ENCODE results near the gene CEP120.
"Not testable (repeated sequence)": the region's sequence is repeated elsewhere in the genome, so short reads cannot be mapped to it uniquely, and the experiment has no call there.

CEP120 gene

DNA sequence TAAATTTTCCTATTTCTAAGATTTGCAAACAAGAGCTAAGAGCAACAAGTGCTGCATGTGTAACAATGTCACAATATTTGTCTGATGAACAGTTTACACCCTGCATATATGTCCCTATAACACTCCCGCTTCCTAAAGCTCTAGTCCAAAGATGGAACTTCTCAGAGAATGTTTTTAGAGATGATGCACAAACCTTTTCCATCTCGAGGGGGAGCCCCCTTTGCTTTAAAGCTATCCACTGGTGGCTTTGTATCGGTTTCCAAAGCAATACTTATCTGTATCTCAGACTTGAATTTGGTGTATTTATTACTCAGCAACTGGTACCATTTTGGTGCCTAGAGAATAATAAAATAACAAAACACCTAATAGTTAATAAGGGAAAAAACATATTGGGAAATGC lies 11.0 kb downstream of the CEP120 start:
- no peak for DNase-seq (ENCODE audit: low read depth, low spot score)
- Histone ChIP-seq H3K27me3 (ENCODE audit: insufficient read depth, insufficient read length) (no peaks in the 10 kb centered on the region), H3K4me3 (ENCODE audit: insufficient read length, low read depth) (no peak overlapping the region), H3K9ac (ENCODE audit: insufficient read length, low read depth) (no peak overlapping the region), H3K4me1 (ENCODE audit: insufficient read depth, insufficient read length) (no peaks in the 10 kb centered on the region), H3K9me3 (ENCODE audit: insufficient read depth, low read length) (no peaks in the 10 kb centered on the region), H3K36me3 (ENCODE audit: insufficient read depth, insufficient read length, low read length) (peaks cover 29% of the 10 kb centered on the region)
- TF ChIP-seq SUZ12 (IDR thresholded peaks at IDR 0.05; ENCODE audit: extremely low read depth, insufficient read depth, insufficient read length) (no peak), ZNF274 (IDR thresholded peaks at IDR 0.05; ENCODE audit: low read depth, low read length) (no peak), YY1 (IDR thresholded peaks at IDR 0.05; ENCODE audit: insufficient read depth, insufficient read length) (no peak)

- H3K36me3 ChIP-seq (ENCODE audit: insufficient read depth, insufficient read length, low read length), result peaks cover 51% of the 10 kb centered on the region
- not testable (repeated sequence) for H3K27me3 ChIP-seq (ENCODE audit: insufficient read depth, insufficient read length); H3K9ac ChIP-seq (ENCODE audit: insufficient read length, low read depth); DNase-seq (ENCODE audit: low read depth, low spot score); H3K4me3 ChIP-seq (ENCODE audit: insufficient read length, low read depth); H3K9me3 ChIP-seq (ENCODE audit: insufficient read depth, low read length); H3K4me1 ChIP-seq (ENCODE audit: insufficient read depth, insufficient read length)
Observed at GRCh38 chr5:123401999-123402398, 21.2 kb downstream of the CEP120 start.

GRCh38 chr5:123401320-123401719 lies 21.9 kb downstream of the CEP120 start:
- H3K9ac ChIP-seq (ENCODE audit: insufficient read length, low read depth), result no peak overlapping the region
- no peak for DNase-seq (ENCODE audit: low read depth, low spot score)
- H3K4me1 ChIP-seq (ENCODE audit: insufficient read depth, insufficient read length), result no peaks in the 10 kb centered on the region
- H3K9me3 ChIP-seq (ENCODE audit: insufficient read depth, low read length), result no peaks in the 10 kb centered on the region
- H3K4me3 ChIP-seq (ENCODE audit: insufficient read length, low read depth), result no peak overlapping the region
- H3K36me3 ChIP-seq (ENCODE audit: insufficient read depth, insufficient read length, low read length), result peaks cover 54% of the 10 kb centered on the region
- no peaks in the 10 kb centered on the region for H3K27me3 ChIP-seq (ENCODE audit: insufficient read depth, insufficient read length)
- TF ChIP-seq ZNF274 (IDR thresholded peaks at IDR 0.05; ENCODE audit: low read depth, low read length) (no peak), YY1 (IDR thresholded peaks at IDR 0.05; ENCODE audit: insufficient read depth, insufficient read length) (no peak), SUZ12 (IDR thresholded peaks at IDR 0.05; ENCODE audit: extremely low read depth, insufficient read depth, insufficient read length) (no peak)

DNA sequence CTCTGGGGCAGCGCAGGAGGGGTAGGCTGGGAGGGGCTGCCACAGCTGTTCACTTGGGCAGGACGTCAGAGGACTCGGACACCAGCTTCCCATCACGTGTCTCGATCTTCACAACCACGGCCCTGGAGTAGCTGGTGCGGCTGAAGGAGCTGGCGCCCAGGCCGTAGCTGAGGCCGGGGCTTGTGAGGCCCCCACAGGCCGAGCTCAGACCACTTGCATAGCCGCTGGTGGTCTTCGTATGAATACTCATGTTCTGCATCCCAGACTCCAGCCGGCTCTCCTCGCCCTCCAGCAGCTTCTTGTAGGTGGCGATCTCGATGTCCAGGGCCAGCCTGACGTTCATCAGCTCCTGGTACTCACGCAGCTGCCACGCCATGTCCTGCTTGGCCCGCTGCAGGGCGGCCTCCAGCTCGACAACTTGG lies 22.3 kb downstream of the CEP120 start:
- not testable (repeated sequence) for H3K4me3 ChIP-seq (ENCODE audit: insufficient read length, low read depth); H3K9me3 ChIP-seq (ENCODE audit: insufficient read depth, low read length); H3K4me1 ChIP-seq (ENCODE audit: insufficient read depth, insufficient read length); DNase-seq (ENCODE audit: low read depth, low spot score); H3K9ac ChIP-seq (ENCODE audit: insufficient read length, low read depth); H3K27me3 ChIP-seq (ENCODE audit: insufficient read depth, insufficient read length)
- peaks cover 58% of the 10 kb centered on the region for H3K36me3 ChIP-seq (ENCODE audit: insufficient read depth, insufficient read length, low read length)

DNA sequence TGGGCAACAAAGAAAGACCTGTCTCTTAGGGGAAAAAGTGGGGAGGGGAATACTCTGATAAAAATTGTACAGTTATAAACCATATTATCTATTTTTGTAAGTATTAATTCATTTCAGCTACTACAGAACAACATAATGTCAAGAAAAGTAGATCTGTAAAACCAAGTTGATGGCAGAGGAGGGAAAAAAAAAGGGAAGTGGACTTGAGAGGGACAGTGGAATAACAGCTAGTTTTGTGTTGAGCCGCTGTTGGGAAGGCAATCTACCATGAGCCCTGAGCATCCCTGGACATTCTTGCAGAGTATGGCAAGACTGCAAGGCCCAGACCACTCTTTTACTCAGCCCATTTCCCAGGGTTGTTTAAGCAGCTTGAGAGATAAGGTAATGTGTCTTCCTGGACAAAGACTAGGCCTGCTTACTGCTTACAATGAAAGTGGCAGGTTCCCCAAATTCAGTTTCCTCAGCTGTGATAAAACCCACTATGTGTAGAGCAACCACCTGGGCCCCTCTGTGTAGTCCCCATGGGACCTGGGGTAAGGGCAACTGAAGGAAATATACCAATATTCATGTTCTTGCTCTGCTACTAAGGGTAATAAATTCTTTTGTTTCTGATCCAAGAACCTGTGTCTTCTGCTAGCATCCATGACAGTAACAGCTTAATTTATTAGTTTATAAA lies 25.0 kb downstream of the CEP120 start:
- no peak overlapping the region for H3K9ac ChIP-seq (ENCODE audit: insufficient read length, low read depth)
- H3K4me3 ChIP-seq (ENCODE audit: insufficient read length, low read depth), result no peak overlapping the region
- no peaks in the 10 kb centered on the region for H3K9me3 ChIP-seq (ENCODE audit: insufficient read depth, low read length)
- peaks cover 50% of the 10 kb centered on the region for H3K36me3 ChIP-seq (ENCODE audit: insufficient read depth, insufficient read length, low read length)
- no peak for TF ChIP-seq ZNF274 (IDR thresholded peaks at IDR 0.05; ENCODE audit: low read depth, low read length)
- no peak for TF ChIP-seq SUZ12 (IDR thresholded peaks at IDR 0.05; ENCODE audit: extremely low read depth, insufficient read depth, insufficient read length)
- TF ChIP-seq YY1 (IDR thresholded peaks at IDR 0.05; ENCODE audit: insufficient read depth, insufficient read length), result no peak
- DNase-seq (ENCODE audit: low read depth, low spot score), result no peak
- no peaks in the 10 kb centered on the region for H3K27me3 ChIP-seq (ENCODE audit: insufficient read depth, insufficient read length)
- H3K4me1 ChIP-seq (ENCODE audit: insufficient read depth, insufficient read length), result no peaks in the 10 kb centered on the region

- H3K36me3 ChIP-seq (ENCODE audit: insufficient read depth, insufficient read length, low read length), result peaks cover 45% of the 10 kb centered on the region
- no peaks in the 10 kb centered on the region for H3K9me3 ChIP-seq (ENCODE audit: insufficient read depth, low read length)
- TF ChIP-seq SUZ12 (IDR thresholded peaks at IDR 0.05; ENCODE audit: extremely low read depth, insufficient read depth, insufficient read length), result no peak
- TF ChIP-seq ZNF274 (IDR thresholded peaks at IDR 0.05; ENCODE audit: low read depth, low read length), result no peak
- no peak for TF ChIP-seq YY1 (IDR thresholded peaks at IDR 0.05; ENCODE audit: insufficient read depth, insufficient read length)
- H3K4me3 ChIP-seq (ENCODE audit: insufficient read length, low read depth), result no peak overlapping the region
- DNase-seq (ENCODE audit: low read depth, low spot score), result no peak
- H3K4me1 ChIP-seq (ENCODE audit: insufficient read depth, insufficient read length), result no peaks in the 10 kb centered on the region
- no peaks in the 10 kb centered on the region for H3K27me3 ChIP-seq (ENCODE audit: insufficient read depth, insufficient read length)
- H3K9ac ChIP-seq (ENCODE audit: insufficient read length, low read depth), result no peak overlapping the region
Observed at GRCh38 chr5:123397538-123397937, 25.7 kb downstream of the CEP120 start.

GRCh38 chr5:123391009-123391408 lies 32.2 kb downstream of the CEP120 start:
- TF ChIP-seq ZNF274 (IDR thresholded peaks at IDR 0.05; ENCODE audit: low read depth, low read length) (no peak), YY1 (IDR thresholded peaks at IDR 0.05; ENCODE audit: insufficient read depth, insufficient read length) (no peak), SUZ12 (IDR thresholded peaks at IDR 0.05; ENCODE audit: extremely low read depth, insufficient read depth, insufficient read length) (no peak)
- Histone ChIP-seq H3K4me3 (ENCODE audit: insufficient read length, low read depth) (no peak overlapping the region), H3K4me1 (ENCODE audit: insufficient read depth, insufficient read length) (no peaks in the 10 kb centered on the region), H3K36me3 (ENCODE audit: insufficient read depth, insufficient read length, low read length) (peaks cover 44% of the 10 kb centered on the region), H3K9me3 (ENCODE audit: insufficient read depth, low read length) (no peaks in the 10 kb centered on the region), H3K9ac (ENCODE audit: insufficient read length, low read depth) (no peak overlapping the region), H3K27me3 (ENCODE audit: insufficient read depth, insufficient read length) (no peaks in the 10 kb centered on the region)
- no peak for DNase-seq (ENCODE audit: low read depth, low spot score)

DNA sequence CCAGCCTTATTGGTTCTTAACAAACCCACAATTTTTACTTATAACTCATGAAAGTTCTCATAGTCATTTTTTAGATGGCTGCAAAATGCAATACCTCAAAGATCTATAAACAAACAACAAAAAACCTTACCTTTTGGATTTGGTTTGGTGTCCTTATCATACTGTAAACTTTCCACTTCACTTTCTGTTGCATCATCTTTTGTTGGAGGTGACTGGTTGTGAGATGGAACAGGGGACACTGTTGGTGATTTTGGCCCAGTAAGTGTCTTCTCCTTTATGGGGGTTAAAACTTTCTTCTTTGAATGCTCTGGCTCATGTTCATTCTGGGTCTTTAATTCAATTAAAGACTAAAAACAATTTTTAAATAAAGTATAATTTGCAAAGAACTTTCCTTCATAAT lies 33.4 kb downstream of the CEP120 start:
- no peak for DNase-seq (ENCODE audit: low read depth, low spot score)
- H3K4me1 ChIP-seq (ENCODE audit: insufficient read depth, insufficient read length), result no peaks in the 10 kb centered on the region
- H3K4me3 ChIP-seq (ENCODE audit: insufficient read length, low read depth), result no peak overlapping the region
- H3K36me3 ChIP-seq (ENCODE audit: insufficient read depth, insufficient read length, low read length), result peaks cover 51% of the 10 kb centered on the region
- H3K9ac ChIP-seq (ENCODE audit: insufficient read length, low read depth), result no peak overlapping the region
- H3K9me3 ChIP-seq (ENCODE audit: insufficient read depth, low read length), result no peaks in the 10 kb centered on the region
- TF ChIP-seq ZNF274 (IDR thresholded peaks at IDR 0.05; ENCODE audit: low read depth, low read length) (no peak), YY1 (IDR thresholded peaks at IDR 0.05; ENCODE audit: insufficient read depth, insufficient read length) (no peak), SUZ12 (IDR thresholded peaks at IDR 0.05; ENCODE audit: extremely low read depth, insufficient read depth, insufficient read length) (no peak)
- H3K27me3 ChIP-seq (ENCODE audit: insufficient read depth, insufficient read length), result no peaks in the 10 kb centered on the region
